Activated naive CD8-positive, alpha-beta T cell (primary cell): Measurements from ENCODE around the gene STKLD1.
"Not testable (repeated sequence)": the region's sequence is repeated elsewhere in the genome, so short reads cannot be mapped to it uniquely, and the experiment has no call there.

Experiments
- H3K27ac Mint-ChIP-seq: one replicate; pipeline ENCODE4 v1.8.0; 2021; ENCODE audit warnings: mixed read lengths
- H3K27me3 Mint-ChIP-seq: one replicate; pipeline ENCODE4 v1.8.0; 2021; ENCODE audit warnings: mixed read lengths
- H3K36me3 Mint-ChIP-seq: one replicate; pipeline ENCODE4 v1.8.0; 2021; ENCODE audit warnings: mixed read lengths
- H3K4me1 Mint-ChIP-seq: one replicate; pipeline ENCODE4 v1.8.0; 2021; ENCODE audit warnings: low read depth, mixed read lengths
- H3K4me3 Mint-ChIP-seq: one replicate; pipeline ENCODE4 v1.8.0; 2021; ENCODE audit warnings: mild to moderate bottlenecking, mixed read lengths
- H3K9me3 Mint-ChIP-seq: one replicate; pipeline ENCODE4 v1.8.0; 2021; ENCODE audit warnings: low read depth, mixed read lengths

The STKLD1 gene

GRCh38 chr9:133382507-133383141, 6.5 kb downstream of the STKLD1 start:
- Mint-ChIP-seq H3K4me1 (no peaks in the 10 kb centered on the region), H3K9me3 (no peaks in the 10 kb centered on the region), H3K27me3 (no peaks in the 10 kb centered on the region)

GRCh38 chr9:133383438-133383837, 7.3 kb downstream of the STKLD1 start:
- Mint-ChIP-seq H3K4me1 (no peaks in the 10 kb centered on the region), H3K27ac (no peak overlapping the region), H3K27me3 (no peaks in the 10 kb centered on the region), H3K4me3 (no peak overlapping the region), H3K36me3 (no peaks in the 10 kb centered on the region), H3K9me3 (no peaks in the 10 kb centered on the region)

More at GRCh38 chr9:133382507-133383141, 6.5 kb downstream of the STKLD1 start:
- Mint-ChIP-seq H3K36me3 (no peaks in the 10 kb centered on the region), H3K4me3 (no peak overlapping the region), H3K27ac (no peak overlapping the region)

GRCh38 chr9:133384736-133385321, 8.7 kb downstream of the STKLD1 start:
- peaks cover under 1% of the 10 kb centered on the region for H3K27me3 Mint-ChIP-seq
- no peaks in the 10 kb centered on the region for H3K36me3 Mint-ChIP-seq
- no peaks in the 10 kb centered on the region for H3K4me1 Mint-ChIP-seq
- H3K4me3 Mint-ChIP-seq = no peak overlapping the region
- no peaks in the 10 kb centered on the region for H3K9me3 Mint-ChIP-seq
- no peak overlapping the region for H3K27ac Mint-ChIP-seq

GRCh38 chr9:133385452-133385851, 9.3 kb downstream of the STKLD1 start:
- H3K36me3 Mint-ChIP-seq = no peaks in the 10 kb centered on the region
- H3K9me3 Mint-ChIP-seq = no peaks in the 10 kb centered on the region
- H3K4me1 Mint-ChIP-seq = no peaks in the 10 kb centered on the region
- no peak overlapping the region for H3K4me3 Mint-ChIP-seq
- peaks cover 3% of the 10 kb centered on the region for H3K27me3 Mint-ChIP-seq
- H3K27ac Mint-ChIP-seq = no peak overlapping the region

DNA sequence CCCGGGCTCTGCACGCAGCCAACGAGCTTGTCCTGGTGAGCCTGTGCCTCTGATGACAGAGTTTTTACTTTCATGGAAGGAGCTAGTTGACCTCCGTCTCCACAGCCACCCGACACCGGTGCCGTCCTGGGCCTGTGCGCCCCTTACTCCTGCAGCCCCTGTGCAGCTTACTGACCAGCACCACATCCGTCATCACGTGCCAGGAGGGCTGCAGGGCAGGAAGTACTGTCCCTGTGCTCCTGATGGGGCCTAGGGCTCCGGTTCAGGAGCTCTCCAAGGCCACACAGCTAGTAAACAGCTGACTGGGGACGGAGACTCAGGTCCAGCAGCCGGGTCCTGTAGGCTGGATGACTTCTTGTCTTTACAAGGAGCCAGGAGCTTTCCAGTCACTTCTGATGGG, 10.2 kb downstream of the STKLD1 start:
- H3K27me3 Mint-ChIP-seq = peaks cover 3% of the 10 kb centered on the region
- no peak overlapping the region for H3K27ac Mint-ChIP-seq
- no peaks in the 10 kb centered on the region for H3K36me3 Mint-ChIP-seq
- no peaks in the 10 kb centered on the region for H3K4me1 Mint-ChIP-seq
- no peaks in the 10 kb centered on the region for H3K9me3 Mint-ChIP-seq
- no peak overlapping the region for H3K4me3 Mint-ChIP-seq

DNA sequence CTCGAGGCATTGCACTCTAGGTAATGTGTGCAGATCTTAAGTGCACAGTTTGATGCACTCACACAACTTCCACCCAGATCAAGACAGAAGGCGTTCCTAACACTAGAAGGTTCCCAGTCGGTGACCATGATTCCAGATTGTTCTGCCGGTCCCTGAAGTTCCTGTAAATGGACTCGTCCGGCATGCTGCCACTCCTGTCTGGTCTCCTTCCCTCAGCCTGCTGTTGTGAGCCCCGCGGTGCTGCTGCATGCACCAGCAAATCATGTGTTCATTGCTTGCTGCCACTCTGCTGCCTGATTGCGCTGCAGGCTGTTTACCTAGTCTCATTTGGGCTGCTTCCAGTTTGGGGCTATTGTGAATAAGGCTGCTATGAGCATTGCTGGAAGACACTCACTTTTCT, 11.5 kb downstream of the STKLD1 start:
- H3K9me3 Mint-ChIP-seq = no peaks in the 10 kb centered on the region
- no peaks in the 10 kb centered on the region for H3K4me1 Mint-ChIP-seq
- H3K27me3 Mint-ChIP-seq = peaks cover 3% of the 10 kb centered on the region
- no peak overlapping the region for H3K4me3 Mint-ChIP-seq
- H3K36me3 Mint-ChIP-seq = no peaks in the 10 kb centered on the region
- no peak overlapping the region for H3K27ac Mint-ChIP-seq

DNA sequence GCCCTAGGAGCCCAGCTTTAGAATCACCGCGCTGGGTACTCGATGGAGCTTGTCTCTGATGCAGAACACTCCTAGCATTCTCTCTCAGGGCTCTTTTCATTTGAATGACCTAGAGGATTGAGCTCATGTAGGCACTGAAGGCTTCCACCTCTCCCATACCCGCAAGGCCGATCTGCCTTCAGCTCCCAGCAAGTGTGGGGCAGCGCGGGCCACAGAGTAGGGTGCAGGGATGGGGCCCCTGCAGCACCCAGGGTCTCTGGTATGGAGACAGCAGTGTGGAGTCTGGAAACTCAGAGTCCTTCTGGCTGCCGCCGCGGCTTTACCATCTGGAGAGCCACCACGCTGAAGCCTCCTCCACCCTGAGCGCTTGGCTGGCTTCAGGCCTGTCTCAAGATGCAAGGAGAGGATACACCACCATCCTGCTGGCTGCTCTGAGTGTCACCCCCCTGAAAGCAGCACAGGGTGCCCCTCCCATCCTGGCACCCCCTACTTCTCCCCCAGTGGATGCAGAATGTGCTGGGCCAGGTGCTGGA, 12.9 kb downstream of the STKLD1 start:
- Mint-ChIP-seq H3K4me3 (no peak overlapping the region), H3K27me3 (peaks cover 3% of the 10 kb centered on the region), H3K4me1 (no peaks in the 10 kb centered on the region), H3K9me3 (no peaks in the 10 kb centered on the region), H3K27ac (no peak overlapping the region), H3K36me3 (no peaks in the 10 kb centered on the region)

DNA sequence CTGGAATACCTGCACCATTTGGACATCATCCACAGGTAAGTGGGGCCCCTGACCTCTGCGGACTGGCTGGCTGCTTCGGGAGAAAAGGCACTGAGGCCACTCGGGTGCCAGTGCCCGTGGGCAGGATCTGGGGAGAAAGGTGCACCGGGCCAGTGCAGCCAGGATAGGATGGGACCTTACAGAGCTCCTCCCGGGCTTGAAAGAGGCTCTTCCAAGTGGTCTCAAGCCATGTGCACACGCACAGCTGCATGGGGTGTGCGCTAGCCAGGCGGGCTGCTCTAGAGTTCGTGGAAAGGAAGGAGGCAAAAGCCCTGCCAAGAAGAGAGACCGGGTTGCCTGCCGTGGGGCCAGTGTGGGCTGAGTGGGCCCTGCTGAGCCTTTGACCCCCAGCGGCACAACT, 13.4 kb downstream of the STKLD1 start:
- H3K4me1 Mint-ChIP-seq = no peaks in the 10 kb centered on the region
- H3K9me3 Mint-ChIP-seq = no peaks in the 10 kb centered on the region
- peaks cover 3% of the 10 kb centered on the region for H3K27me3 Mint-ChIP-seq
- no peak overlapping the region for H3K27ac Mint-ChIP-seq
- no peak overlapping the region for H3K4me3 Mint-ChIP-seq
- no peaks in the 10 kb centered on the region for H3K36me3 Mint-ChIP-seq

DNA sequence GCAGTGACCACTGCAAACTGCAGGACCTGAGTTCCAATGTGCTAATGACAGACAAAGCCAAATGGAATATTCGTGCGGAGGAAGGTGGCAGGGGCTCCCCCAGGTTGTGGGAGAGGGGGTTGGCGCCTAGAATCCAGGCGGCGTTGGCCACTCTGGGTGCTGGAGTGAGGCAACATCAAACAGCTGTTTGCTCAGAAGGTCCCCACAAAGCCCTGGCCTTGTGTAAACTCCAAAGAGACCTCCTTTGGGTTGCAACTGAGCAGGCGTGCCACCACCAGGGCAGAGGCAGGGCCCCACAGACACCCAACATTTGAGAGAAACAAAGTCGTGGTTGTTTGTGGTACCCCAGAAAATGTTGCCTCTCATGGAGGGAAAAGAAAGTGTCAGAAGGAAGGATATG, 14.5 kb downstream of the STKLD1 start:
- Mint-ChIP-seq H3K4me1 (no peaks in the 10 kb centered on the region), H3K27me3 (peaks cover 3% of the 10 kb centered on the region)

GRCh38 chr9:133391449-133391848, 15.3 kb downstream of the STKLD1 start:
- H3K36me3 Mint-ChIP-seq, H3K27ac Mint-ChIP-seq, H3K9me3 Mint-ChIP-seq, H3K27me3 Mint-ChIP-seq, H3K4me3 Mint-ChIP-seq, H3K4me1 Mint-ChIP-seq: not testable (repeated sequence)

More for the DNA sequence above, 14.5 kb downstream of the STKLD1 start:
- H3K27ac Mint-ChIP-seq = no peak overlapping the region
- no peak overlapping the region for H3K4me3 Mint-ChIP-seq
- no peaks in the 10 kb centered on the region for H3K9me3 Mint-ChIP-seq
- no peaks in the 10 kb centered on the region for H3K36me3 Mint-ChIP-seq

DNA sequence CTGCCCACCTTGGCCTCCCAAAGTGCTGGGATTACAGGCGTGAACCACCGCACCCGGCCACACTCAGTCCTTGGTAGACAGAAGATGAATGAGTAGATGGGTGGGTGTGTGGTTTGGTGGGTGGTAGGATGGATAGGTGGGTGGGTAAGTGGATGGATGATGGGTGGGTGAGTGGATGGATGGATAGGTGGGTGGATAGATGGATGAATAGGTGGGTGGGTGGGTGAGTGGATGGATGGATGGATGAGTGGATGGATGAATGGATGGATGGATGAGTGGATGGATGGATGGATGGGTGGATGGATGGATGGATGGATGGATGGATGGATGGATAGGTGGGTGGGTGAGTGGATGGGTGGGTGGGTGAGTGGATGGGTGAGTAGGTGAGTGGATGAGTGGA, 16.1 kb downstream of the STKLD1 start:
- not testable (repeated sequence) for H3K27ac Mint-ChIP-seq, H3K9me3 Mint-ChIP-seq, H3K4me1 Mint-ChIP-seq, H3K27me3 Mint-ChIP-seq, H3K4me3 Mint-ChIP-seq, H3K36me3 Mint-ChIP-seq

- H3K9me3 Mint-ChIP-seq = no peaks in the 10 kb centered on the region
- H3K4me3 Mint-ChIP-seq = no peak overlapping the region
- H3K4me1 Mint-ChIP-seq = peaks cover 2% of the 10 kb centered on the region
- no peak overlapping the region for H3K27ac Mint-ChIP-seq
- peaks cover 3% of the 10 kb centered on the region for H3K27me3 Mint-ChIP-seq
- no peaks in the 10 kb centered on the region for H3K36me3 Mint-ChIP-seq
Observed at GRCh38 chr9:133393399-133393798, 17.2 kb downstream of the STKLD1 start.

DNA sequence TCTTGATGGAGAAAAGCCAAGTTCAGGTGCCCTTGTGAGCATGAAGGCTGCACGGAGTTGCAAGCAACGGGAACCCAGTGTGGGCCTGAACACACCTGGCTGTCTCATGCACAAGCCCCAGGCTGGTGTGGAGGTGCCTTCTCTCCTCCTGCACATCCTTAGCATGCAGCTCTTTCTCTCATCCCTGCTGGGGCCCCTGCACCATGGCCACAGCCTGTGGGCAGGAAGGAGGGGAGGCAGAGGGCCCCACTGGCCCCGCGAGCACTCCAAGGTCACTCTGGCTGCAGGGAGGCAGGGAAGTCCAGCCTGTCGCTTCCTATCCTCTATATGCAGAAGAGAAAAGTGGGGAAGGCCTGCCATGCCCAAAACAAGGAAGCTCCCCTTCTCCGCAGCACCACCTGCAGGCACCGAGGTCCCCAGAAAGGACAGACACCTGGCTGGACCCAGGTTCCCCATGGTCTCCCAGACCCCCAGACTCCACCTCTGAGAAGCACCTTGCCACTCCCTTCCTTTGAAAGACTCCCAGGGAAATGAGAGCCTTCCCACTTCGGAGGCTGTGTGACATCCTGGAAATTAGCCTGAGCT, 18.6 kb downstream of the STKLD1 start:
- H3K36me3 Mint-ChIP-seq = no peaks in the 10 kb centered on the region
- H3K4me1 Mint-ChIP-seq = peaks cover 2% of the 10 kb centered on the region
- peaks cover 3% of the 10 kb centered on the region for H3K27me3 Mint-ChIP-seq
- H3K4me3 Mint-ChIP-seq = no peak overlapping the region
- no peak overlapping the region for H3K27ac Mint-ChIP-seq
- H3K9me3 Mint-ChIP-seq = no peaks in the 10 kb centered on the region

GRCh38 chr9:133396952-133397351, 20.8 kb downstream of the STKLD1 start:
- no peaks in the 10 kb centered on the region for H3K9me3 Mint-ChIP-seq
- no peak overlapping the region for H3K4me3 Mint-ChIP-seq
- no peak overlapping the region for H3K27ac Mint-ChIP-seq
- peaks cover 2% of the 10 kb centered on the region for H3K4me1 Mint-ChIP-seq
- H3K36me3 Mint-ChIP-seq = no peaks in the 10 kb centered on the region
- H3K27me3 Mint-ChIP-seq = no peaks in the 10 kb centered on the region

GRCh38 chr9:133397370-133397769, 21.2 kb downstream of the STKLD1 start:
- Mint-ChIP-seq H3K4me1 (peaks cover 2% of the 10 kb centered on the region), H3K27me3 (no peaks in the 10 kb centered on the region), H3K9me3 (no peaks in the 10 kb centered on the region), H3K36me3 (no peaks in the 10 kb centered on the region), H3K27ac (no peak overlapping the region), H3K4me3 (no peak overlapping the region)

- Mint-ChIP-seq H3K27ac (no peak overlapping the region), H3K36me3 (no peaks in the 10 kb centered on the region), H3K27me3 (no peaks in the 10 kb centered on the region), H3K9me3 (no peaks in the 10 kb centered on the region), H3K4me3 (no peak overlapping the region), H3K4me1 (peaks cover 2% of the 10 kb centered on the region)
Observed at GRCh38 chr9:133397895-133398294, 21.7 kb downstream of the STKLD1 start.
